ENCODE results near the gene PARD3B. TPM values are rescaled to one million over a fixed set of nuclear protein-coding genes. Genes with fewer than 3 reads are reported as not detected.

PARD3B gene
- total RNA-seq, 6 experiments from 2014 or later = 5.3 to 11.2 (median 8.3) TPM

DNA sequence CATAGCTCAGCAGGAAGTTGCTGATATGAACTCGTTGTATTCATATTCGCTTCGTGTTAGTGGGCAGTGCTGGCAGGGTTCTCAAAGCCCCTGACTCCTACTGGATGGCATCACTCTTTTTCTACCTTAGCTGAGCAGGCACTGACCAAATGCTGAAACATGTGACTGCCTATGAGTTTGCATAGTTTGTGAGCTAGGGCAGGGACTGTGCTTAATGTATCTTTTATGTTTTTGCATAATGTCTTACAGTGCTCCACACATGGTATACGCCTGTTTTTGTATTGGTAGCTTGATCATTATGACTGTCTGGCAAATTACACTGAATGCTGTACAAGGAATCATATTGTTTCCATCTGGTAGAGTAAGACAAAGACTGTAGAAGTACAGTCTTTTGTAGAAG lies 305.3 kb downstream of the PARD3B start:
- no peaks in the 10 kb centered on the region for H3K27me3 ChIP-seq
- H3K4me3 ChIP-seq = no peak overlapping the region
- WGBS (ENCODE audit: insufficient coverage, low coverage, low lambda C conversion rate, missing lambda C conversion rate) = 78% methylated on average over 4 of the region's 4 CpGs
- no peaks in the 10 kb centered on the region for H3K9me3 ChIP-seq
- H3K36me3 ChIP-seq = no peaks in the 10 kb centered on the region
- TF ChIP-seq POLR2A (IDR thresholded peaks at IDR 0.05) = no peak
- TF ChIP-seq CTCF (IDR thresholded peaks at IDR 0.05) = no peak
- no peaks in the 10 kb centered on the region for H3K4me1 ChIP-seq
- no peak for ATAC-seq
- no peak for DNase-seq
- intact Hi-C loops (cut with DNase I) = no loop called here
- H3K27ac ChIP-seq = no peak overlapping the region

DNA sequence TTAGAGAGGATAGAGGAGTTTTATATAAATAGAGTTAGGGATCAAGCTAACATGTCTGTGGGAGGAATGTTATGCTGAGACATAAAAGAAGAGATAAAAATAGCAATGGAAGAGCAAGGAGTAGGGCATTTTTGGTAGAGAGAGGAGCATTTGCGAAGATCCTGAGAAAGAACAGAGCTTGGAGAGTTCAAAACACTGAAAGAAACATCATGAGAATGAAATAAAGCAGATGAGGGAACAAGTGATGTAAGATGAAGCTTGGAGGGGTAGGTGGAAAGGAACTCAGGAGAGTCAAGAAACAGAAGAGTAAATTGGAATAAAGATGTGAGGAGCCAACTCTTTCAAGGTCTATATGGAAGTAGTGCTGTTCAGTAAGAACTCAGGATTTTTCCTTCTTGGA lies 308.6 kb downstream of the PARD3B start:
- Histone ChIP-seq H3K4me1 (no peaks in the 10 kb centered on the region), H3K36me3 (no peaks in the 10 kb centered on the region), H3K27me3 (no peaks in the 10 kb centered on the region), H3K9me3 (no peaks in the 10 kb centered on the region), H3K27ac (no peak overlapping the region), H3K4me3 (no peak overlapping the region)
- 100% methylated on average over 1 of the region's 1 CpG for WGBS (ENCODE audit: insufficient coverage, low coverage, low lambda C conversion rate, missing lambda C conversion rate)
- intact Hi-C loops (cut with DNase I) = no loop called here
- no peak for DNase-seq
- TF ChIP-seq POLR2A (IDR thresholded peaks at IDR 0.05) (no peak), CTCF (IDR thresholded peaks at IDR 0.05) (no peak)
- no peak for ATAC-seq

DNA sequence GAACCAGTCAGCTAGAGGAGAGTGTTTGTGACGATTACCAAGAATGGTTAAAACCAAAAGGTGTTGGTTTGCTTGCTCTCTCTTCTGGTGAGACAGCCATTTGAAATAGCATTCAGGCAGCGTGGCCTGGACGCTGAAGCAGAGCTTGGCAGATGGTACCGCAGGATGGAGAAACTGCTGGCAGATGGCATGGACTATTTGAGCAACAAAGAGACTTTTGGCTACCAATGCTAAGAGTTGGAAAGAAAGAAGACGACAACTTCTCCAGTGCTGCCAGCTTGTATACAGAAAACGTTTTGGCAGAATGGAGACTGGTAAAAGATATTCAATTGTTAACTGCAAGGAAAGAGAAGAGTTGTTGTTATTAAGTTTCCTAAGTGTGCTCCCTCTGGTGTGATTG lies 315.0 kb downstream of the PARD3B start:
- Histone ChIP-seq H3K27ac (no peak overlapping the region), H3K36me3 (no peaks in the 10 kb centered on the region), H3K27me3 (no peaks in the 10 kb centered on the region), H3K4me1 (no peaks in the 10 kb centered on the region), H3K9me3 (no peaks in the 10 kb centered on the region), H3K4me3 (no peak overlapping the region)
- TF ChIP-seq POLR2A (IDR thresholded peaks at IDR 0.05) = no peak
- no peak for TF ChIP-seq CTCF (IDR thresholded peaks at IDR 0.05)
- peak in 2 of 3 donors; percentile 55 to 63 for DNase-seq
- WGBS (ENCODE audit: insufficient coverage, low coverage, low lambda C conversion rate, missing lambda C conversion rate) = 60% methylated on average over 6 of the region's 6 CpGs
- peak in 2 of 4 donors; percentile 33 to 83 for ATAC-seq
- intact Hi-C loops (cut with DNase I) = no loop called here

GRCh38 chr2:204862809-204863208 lies 317.5 kb downstream of the PARD3B start:
- Histone ChIP-seq H3K9me3 (no peaks in the 10 kb centered on the region), H3K27me3 (no peaks in the 10 kb centered on the region), H3K4me1 (no peaks in the 10 kb centered on the region), H3K27ac (no peak overlapping the region), H3K4me3 (no peak overlapping the region), H3K36me3 (no peaks in the 10 kb centered on the region)
- intact Hi-C loops (cut with DNase I) = no loop called here
- WGBS (ENCODE audit: insufficient coverage, low coverage, low lambda C conversion rate, missing lambda C conversion rate) = 100% methylated on average over 1 of the region's 7 CpGs
- TF ChIP-seq POLR2A (IDR thresholded peaks at IDR 0.05) = no peak
- no peak for TF ChIP-seq CTCF (IDR thresholded peaks at IDR 0.05)
- DNase-seq (no peak), ATAC-seq (no peak)

GRCh38 chr2:204863336-204863735 lies 318.1 kb downstream of the PARD3B start:
- DNase-seq = no peak
- no peak for TF ChIP-seq CTCF (IDR thresholded peaks at IDR 0.05)
- no peak for TF ChIP-seq POLR2A (IDR thresholded peaks at IDR 0.05)
- H3K4me3 ChIP-seq = no peak overlapping the region
- H3K36me3 ChIP-seq = no peaks in the 10 kb centered on the region
- no peaks in the 10 kb centered on the region for H3K9me3 ChIP-seq
- 92% methylated on average over 4 of the region's 4 CpGs for WGBS (ENCODE audit: insufficient coverage, low coverage, low lambda C conversion rate, missing lambda C conversion rate)
- no peaks in the 10 kb centered on the region for H3K27me3 ChIP-seq
- intact Hi-C loops (cut with DNase I) = no loop called here
- no peak overlapping the region for H3K27ac ChIP-seq
- ATAC-seq = no peak
- no peaks in the 10 kb centered on the region for H3K4me1 ChIP-seq
